Endothelial cell (in vitro differentiated cells): Measurements from ENCODE around the gene NLRP14. TPM values are rescaled to one million over a fixed set of nuclear protein-coding genes. Genes with fewer than 3 reads are reported as not detected.

ENCODE experiments used
- DNase-seq: peaks from one replicate; pipeline ENCODE4 v3.0.0; 2021; ENCODE audit warnings: low spot score
- H3K27ac Mint-ChIP-seq: one replicate; pipeline ENCODE4 v1.8.0; 2021; ENCODE audit warnings: mixed read lengths, inconsistent platforms; ENCODE audit not compliant: unreplicated experiment
- H3K27me3 Mint-ChIP-seq: one replicate; pipeline ENCODE4 v1.8.0; 2021; ENCODE audit warnings: mild to moderate bottlenecking, moderate library complexity, mixed read lengths, inconsistent platforms; ENCODE audit not compliant: unreplicated experiment
- H3K36me3 Mint-ChIP-seq: one replicate; pipeline ENCODE4 v1.8.0; 2021; ENCODE audit warnings: mild to moderate bottlenecking, low read depth, mixed read lengths, inconsistent platforms; ENCODE audit not compliant: unreplicated experiment
- H3K4me1 Mint-ChIP-seq: one replicate; pipeline ENCODE4 v1.8.0; 2021; ENCODE audit warnings: mild to moderate bottlenecking, mixed read lengths, inconsistent platforms; ENCODE audit not compliant: unreplicated experiment
- H3K4me3 Mint-ChIP-seq: one replicate; pipeline ENCODE4 v1.8.0; 2021; ENCODE audit warnings: mild to moderate bottlenecking, mixed read lengths, inconsistent platforms; ENCODE audit not compliant: unreplicated experiment
- H3K9me3 Mint-ChIP-seq: one replicate; pipeline ENCODE4 v1.8.0; 2021; ENCODE audit warnings: mixed read lengths, inconsistent platforms; ENCODE audit not compliant: unreplicated experiment
- total RNA-seq: library from RNA; stranded (reverse); fragmentation: NEBNext Ultra II Directional; extraction: Animal tissue kit (Norgen Biotek cat#: 25700); gene quantifications from one replicate; pipeline ENCODE4 v1.2.1, GENCODE V29; 2021; ENCODE audit not compliant: unreplicated experiment
- TF ChIP-seq, protein P1 (sequence below): fragments of 200-600 bp; sonication (generic); IDR thresholded peaks from one replicate; pipeline ENCODE4 v1.5.0; 2021; ENCODE audit warnings: antibody characterized with exemption; ENCODE audit not compliant: unreplicated experiment

NLRP14 gene
- total RNA-seq, 1 donor from 2014 or later: 0.13 TPM

DNA sequence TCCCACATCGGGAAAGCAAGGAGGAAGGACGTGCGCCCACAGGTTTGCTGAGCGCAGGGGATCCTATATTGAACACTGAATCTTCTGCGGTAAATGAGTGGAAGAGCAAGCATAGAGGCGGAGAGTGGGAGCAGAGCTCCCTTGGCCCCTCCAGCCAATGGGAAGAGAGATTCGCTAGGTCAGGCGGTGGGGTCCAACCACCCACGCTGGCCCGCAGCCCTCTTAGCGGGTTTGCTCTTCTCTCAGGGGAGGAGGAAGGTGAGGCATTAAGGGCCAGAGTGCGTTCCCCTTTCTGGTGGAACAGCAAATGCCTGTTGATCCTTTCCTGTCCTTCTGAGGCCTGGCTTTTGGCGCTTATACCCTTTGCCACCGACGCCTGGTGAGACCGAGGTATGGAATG lies 10.6 kb downstream of the NLRP14 start:
- no peak overlapping the region for H3K4me3 Mint-ChIP-seq
- no peak for DNase-seq
- no peak overlapping the region for H3K27ac Mint-ChIP-seq
- H3K27me3 Mint-ChIP-seq: no peaks in the 10 kb centered on the region
- H3K36me3 Mint-ChIP-seq: no peaks in the 10 kb centered on the region
- TF ChIP-seq, protein P1, sequence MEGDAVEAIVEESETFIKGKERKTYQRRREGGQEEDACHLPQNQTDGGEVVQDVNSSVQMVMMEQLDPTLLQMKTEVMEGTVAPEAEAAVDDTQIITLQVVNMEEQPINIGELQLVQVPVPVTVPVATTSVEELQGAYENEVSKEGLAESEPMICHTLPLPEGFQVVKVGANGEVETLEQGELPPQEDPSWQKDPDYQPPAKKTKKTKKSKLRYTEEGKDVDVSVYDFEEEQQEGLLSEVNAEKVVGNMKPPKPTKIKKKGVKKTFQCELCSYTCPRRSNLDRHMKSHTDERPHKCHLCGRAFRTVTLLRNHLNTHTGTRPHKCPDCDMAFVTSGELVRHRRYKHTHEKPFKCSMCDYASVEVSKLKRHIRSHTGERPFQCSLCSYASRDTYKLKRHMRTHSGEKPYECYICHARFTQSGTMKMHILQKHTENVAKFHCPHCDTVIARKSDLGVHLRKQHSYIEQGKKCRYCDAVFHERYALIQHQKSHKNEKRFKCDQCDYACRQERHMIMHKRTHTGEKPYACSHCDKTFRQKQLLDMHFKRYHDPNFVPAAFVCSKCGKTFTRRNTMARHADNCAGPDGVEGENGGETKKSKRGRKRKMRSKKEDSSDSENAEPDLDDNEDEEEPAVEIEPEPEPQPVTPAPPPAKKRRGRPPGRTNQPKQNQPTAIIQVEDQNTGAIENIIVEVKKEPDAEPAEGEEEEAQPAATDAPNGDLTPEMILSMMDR: no peak
- H3K9me3 Mint-ChIP-seq: no peaks in the 10 kb centered on the region
- H3K4me1 Mint-ChIP-seq: no peaks in the 10 kb centered on the region

DNA sequence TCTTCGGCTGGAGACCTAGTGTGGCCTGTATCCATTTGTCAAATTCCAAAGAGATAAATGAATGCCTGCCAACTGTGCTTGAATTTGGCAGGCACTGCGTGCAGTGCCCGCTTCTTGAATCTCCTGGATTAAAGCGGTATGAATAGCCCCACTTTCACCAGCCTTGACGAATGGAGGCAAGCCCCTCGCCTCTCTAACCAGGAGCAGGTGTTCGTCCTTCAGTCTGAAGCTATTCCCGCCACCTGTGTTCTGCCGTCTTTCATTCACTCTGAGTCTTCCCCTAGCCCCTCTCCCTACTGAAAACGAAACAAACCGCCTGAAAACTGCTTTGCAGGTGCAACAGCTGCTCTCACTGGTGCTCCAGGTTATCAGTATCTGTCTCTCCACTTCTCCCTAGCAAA lies 11.2 kb downstream of the NLRP14 start:
- Mint-ChIP-seq H3K27me3 (no peaks in the 10 kb centered on the region), H3K36me3 (no peaks in the 10 kb centered on the region), H3K27ac (no peak overlapping the region), H3K4me3 (no peak overlapping the region), H3K9me3 (no peaks in the 10 kb centered on the region), H3K4me1 (no peaks in the 10 kb centered on the region)
- DNase-seq: no peak
- TF ChIP-seq, protein P1: no peak

DNA sequence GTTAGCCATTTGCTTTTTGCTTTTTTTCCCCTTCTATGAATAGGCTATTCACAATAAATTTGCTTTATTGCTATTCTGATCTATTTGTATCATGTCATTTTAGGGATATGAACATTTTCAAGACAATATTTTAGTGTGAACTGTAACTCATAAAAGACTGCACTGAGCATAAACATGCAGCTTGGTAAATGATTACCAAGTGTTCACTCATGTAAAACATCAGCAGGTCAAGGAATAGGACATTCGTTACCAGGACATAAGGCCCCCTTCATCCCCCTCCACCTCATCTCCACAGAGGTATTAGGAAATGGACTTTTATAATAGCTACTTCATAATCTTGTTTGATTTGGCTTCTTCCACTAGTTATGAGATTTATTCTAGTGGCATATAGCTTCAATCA lies 12.4 kb downstream of the NLRP14 start:
- H3K4me3 Mint-ChIP-seq: no peak overlapping the region
- no peaks in the 10 kb centered on the region for H3K36me3 Mint-ChIP-seq
- no peaks in the 10 kb centered on the region for H3K9me3 Mint-ChIP-seq
- TF ChIP-seq, protein P1: no peak
- DNase-seq: no peak
- H3K27me3 Mint-ChIP-seq: no peaks in the 10 kb centered on the region
- H3K4me1 Mint-ChIP-seq: no peaks in the 10 kb centered on the region
- H3K27ac Mint-ChIP-seq: no peak overlapping the region

DNA sequence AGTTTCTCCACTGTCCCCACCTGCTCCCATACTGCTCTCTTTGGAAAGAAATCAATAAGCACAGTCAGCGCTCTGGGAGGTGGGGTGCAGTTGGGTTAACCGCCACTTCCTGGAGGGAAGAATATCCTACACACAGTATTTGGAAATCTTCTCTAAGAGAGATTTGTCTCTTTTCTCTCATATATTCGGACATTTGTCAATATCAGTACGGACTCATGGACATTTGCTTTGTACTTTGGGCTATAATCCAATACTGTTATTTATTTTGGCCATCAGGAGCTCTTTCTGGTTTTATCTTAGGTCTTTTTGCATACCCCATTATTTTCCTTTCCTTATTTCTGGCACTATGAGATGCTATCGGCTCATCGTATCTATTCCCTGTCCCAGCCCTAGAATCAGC lies 13.7 kb downstream of the NLRP14 start:
- Mint-ChIP-seq H3K36me3 (no peaks in the 10 kb centered on the region), H3K4me1 (no peaks in the 10 kb centered on the region), H3K27ac (no peak overlapping the region)

DNA sequence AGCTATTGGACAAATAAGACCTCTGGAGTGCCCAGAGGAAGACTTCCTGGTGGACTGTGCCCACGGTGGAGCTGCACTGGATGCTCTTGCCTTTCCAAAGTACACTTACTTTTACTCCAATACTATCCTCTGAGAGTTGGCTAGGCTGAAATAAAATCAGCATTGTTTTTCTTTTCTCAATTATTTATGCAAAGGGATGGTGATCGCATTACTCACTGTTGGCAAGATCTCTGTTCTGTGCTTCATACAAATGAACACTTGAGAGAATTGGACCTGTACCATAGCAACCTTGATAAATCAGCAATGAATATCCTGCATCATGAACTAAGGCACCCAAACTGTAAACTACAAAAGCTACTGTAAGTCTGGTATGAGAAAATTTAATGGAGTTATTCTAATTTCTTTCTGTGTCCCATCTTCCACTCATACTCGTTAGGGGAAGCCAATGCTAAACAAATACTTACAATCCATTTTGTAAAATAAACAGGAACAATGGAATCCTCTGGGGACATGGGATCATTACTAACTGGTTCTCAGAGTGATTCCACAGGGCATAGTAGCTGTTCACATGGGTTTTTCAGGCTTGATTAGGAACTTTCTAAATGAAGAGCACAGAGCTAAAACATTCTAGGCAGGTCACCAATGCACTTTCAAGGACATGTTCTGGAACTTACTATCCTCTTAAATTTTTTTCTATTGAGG lies 26.3 kb downstream of the NLRP14 start:
- Mint-ChIP-seq H3K27ac (no peak overlapping the region), H3K4me3 (no peak overlapping the region), H3K27me3 (no peaks in the 10 kb centered on the region), H3K4me1 (no peaks in the 10 kb centered on the region), H3K36me3 (no peaks in the 10 kb centered on the region), H3K9me3 (no peaks in the 10 kb centered on the region)
- DNase-seq: no peak
- TF ChIP-seq, protein P1: no peak

More for the DNA sequence above, 13.7 kb downstream of the NLRP14 start:
- DNase-seq: no peak
- no peak overlapping the region for H3K4me3 Mint-ChIP-seq
- TF ChIP-seq, protein P1: no peak
- H3K27me3 Mint-ChIP-seq: no peaks in the 10 kb centered on the region
- no peaks in the 10 kb centered on the region for H3K9me3 Mint-ChIP-seq
